Thoracic aorta (tissue), 2 donors: ENCODE data around the gene GPATCH3. TPM values are rescaled to one million over a fixed set of nuclear protein-coding genes. Genes with fewer than 3 reads are reported as not detected.
"Not testable (repeated sequence)": the region's sequence is repeated elsewhere in the genome, so short reads cannot be mapped to it uniquely, and the experiment has no call there.

Source experiments
- ATAC-seq: fragments of 150-250 bp; one replicate; pipeline ENCODE4 v1.8.0; 2017; ENCODE audit warnings: low read depth; ENCODE audit not compliant: insufficient number of reproducible peaks, low FRiP score
- DNase-seq: peaks from one replicate; pipeline ENCODE4 v3.0.0-alpha.2; 2020; ENCODE audit warnings: low spot score
- H3K27ac ChIP-seq, 2 donors: fragments of 200-600 bp; sonication (generic); 1 replicate in 1 of 2; 2 replicates in 1 of 2; pipeline ENCODE4 v1.5.1; 2016; ENCODE audit warnings: mild to moderate bottlenecking in 2 of 2, moderate library complexity in 2 of 2
- H3K27me3 ChIP-seq: fragments of 200-600 bp; sonication (generic); replicated peaks from 2 replicates; pipeline ENCODE4 v1.6.0; 2016; ENCODE audit warnings: mild to moderate bottlenecking; ENCODE audit not compliant: insufficient read depth
- H3K36me3 ChIP-seq: fragments of 200-600 bp; sonication (generic); one replicate; pipeline ENCODE4 v1.5.1; 2016
- H3K4me1 ChIP-seq, 2 donors: fragments of 200-600 bp; sonication (generic); 1 replicate in 1 of 2; 2 replicates in 1 of 2; pipeline versions ENCODE4 v1.5.1 to v1.6.0; 2016; ENCODE audit warnings: low read depth in 2 of 2, mild to moderate bottlenecking in 1 of 2; ENCODE audit not compliant: control insufficient read depth in 1 of 2
- H3K4me3 ChIP-seq: fragments of 200-600 bp; sonication (generic); 2 replicates; pipeline ENCODE4 v1.5.1; 2016; ENCODE audit warnings: mild to moderate bottlenecking
- H3K9me3 ChIP-seq: fragments of 200-600 bp; sonication (generic); 2 replicates; pipeline ENCODE4 v1.5.1; 2016
- total RNA-seq, 2 donors: library from RNA; depleted of rRNA; stranded (reverse); fragments of >200 nt; gene quantifications; one replicate each; pipeline versions ENCODE4 v1.1.0 to v1.2.3, GENCODE V29; 2016
- TF ChIP-seq, protein P1 (sequence below): fragments of 200-600 bp; sonication (generic); IDR thresholded peaks from one replicate; pipeline ENCODE4 v1.5.1; 2019; ENCODE audit warnings: antibody characterized with exemption

The GPATCH3 gene
- total RNA-seq, 2 donors from 2014 or later = 10.3 to 11.8 TPM

- TF ChIP-seq, protein P1, sequence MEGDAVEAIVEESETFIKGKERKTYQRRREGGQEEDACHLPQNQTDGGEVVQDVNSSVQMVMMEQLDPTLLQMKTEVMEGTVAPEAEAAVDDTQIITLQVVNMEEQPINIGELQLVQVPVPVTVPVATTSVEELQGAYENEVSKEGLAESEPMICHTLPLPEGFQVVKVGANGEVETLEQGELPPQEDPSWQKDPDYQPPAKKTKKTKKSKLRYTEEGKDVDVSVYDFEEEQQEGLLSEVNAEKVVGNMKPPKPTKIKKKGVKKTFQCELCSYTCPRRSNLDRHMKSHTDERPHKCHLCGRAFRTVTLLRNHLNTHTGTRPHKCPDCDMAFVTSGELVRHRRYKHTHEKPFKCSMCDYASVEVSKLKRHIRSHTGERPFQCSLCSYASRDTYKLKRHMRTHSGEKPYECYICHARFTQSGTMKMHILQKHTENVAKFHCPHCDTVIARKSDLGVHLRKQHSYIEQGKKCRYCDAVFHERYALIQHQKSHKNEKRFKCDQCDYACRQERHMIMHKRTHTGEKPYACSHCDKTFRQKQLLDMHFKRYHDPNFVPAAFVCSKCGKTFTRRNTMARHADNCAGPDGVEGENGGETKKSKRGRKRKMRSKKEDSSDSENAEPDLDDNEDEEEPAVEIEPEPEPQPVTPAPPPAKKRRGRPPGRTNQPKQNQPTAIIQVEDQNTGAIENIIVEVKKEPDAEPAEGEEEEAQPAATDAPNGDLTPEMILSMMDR = no peak
- Histone ChIP-seq H3K4me3 (no peak overlapping the region), H3K27ac (peak overlapping the region in 1 of 2 donors; percentile 60), H3K36me3 (peaks cover 30% of the 10 kb centered on the region), H3K9me3 (no peaks in the 10 kb centered on the region), H3K4me1 (no peaks in the 10 kb centered on the region), H3K27me3 (no peaks in the 10 kb centered on the region)
- no peak for DNase-seq
- peak; percentile 7 for ATAC-seq
Observed at GRCh38 chr1:26848941-26849774, 51.1 kb downstream of the GPATCH3 start.

DNA sequence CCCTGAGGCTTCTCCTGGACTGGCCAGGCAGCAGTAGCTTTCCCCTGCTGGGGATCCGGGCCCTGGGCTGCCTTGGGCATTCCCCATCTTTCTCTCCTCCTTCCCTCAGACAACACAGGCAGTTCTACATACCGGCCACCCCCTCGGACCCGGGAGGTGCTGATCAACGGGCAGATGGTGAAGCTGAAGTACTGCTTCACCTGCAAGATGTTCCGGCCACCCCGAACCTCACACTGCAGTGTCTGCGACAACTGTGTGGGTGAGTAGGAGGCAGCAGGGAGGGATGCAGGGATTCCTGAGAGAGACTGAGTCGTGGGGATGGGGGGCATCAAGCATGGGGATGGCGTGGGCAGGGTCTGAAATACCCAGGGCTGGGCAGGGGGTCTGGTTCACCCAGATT is 51.8 kb downstream of the GPATCH3 start:
- H3K4me1 ChIP-seq = no peaks in the 10 kb centered on the region
- ATAC-seq = no peak
- TF ChIP-seq, protein P1 = no peak
- H3K36me3 ChIP-seq = peaks cover 27% of the 10 kb centered on the region
- no peaks in the 10 kb centered on the region for H3K27me3 ChIP-seq
- DNase-seq = no peak
- peak overlapping the region in 1 of 2 donors; percentile 60 for H3K27ac ChIP-seq
- no peak overlapping the region for H3K4me3 ChIP-seq
- H3K9me3 ChIP-seq = no peaks in the 10 kb centered on the region

DNA sequence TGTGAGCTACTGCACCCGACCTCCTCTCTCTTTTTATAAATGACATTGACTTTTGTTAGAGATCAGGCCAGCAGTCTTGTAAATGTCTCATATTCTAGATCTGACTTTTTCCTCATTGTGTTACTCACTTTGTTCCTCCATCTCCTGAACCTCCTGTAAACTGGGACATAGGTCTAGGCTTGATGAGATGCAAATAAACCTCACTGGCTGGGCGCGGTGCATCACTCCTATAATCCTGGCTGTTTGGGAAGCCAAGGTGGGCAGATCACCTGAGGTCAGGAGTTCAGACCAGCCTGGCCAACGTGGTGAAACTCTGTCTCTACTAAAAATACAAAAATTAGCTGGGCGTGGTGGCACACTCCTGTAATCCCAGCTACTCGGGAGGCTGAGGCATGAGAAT is 52.4 kb downstream of the GPATCH3 start:
- H3K27ac ChIP-seq, DNase-seq, H3K4me1 ChIP-seq, ATAC-seq, H3K4me3 ChIP-seq, H3K27me3 ChIP-seq, H3K9me3 ChIP-seq: not testable (repeated sequence)
- peaks cover 27% of the 10 kb centered on the region for H3K36me3 ChIP-seq

DNA sequence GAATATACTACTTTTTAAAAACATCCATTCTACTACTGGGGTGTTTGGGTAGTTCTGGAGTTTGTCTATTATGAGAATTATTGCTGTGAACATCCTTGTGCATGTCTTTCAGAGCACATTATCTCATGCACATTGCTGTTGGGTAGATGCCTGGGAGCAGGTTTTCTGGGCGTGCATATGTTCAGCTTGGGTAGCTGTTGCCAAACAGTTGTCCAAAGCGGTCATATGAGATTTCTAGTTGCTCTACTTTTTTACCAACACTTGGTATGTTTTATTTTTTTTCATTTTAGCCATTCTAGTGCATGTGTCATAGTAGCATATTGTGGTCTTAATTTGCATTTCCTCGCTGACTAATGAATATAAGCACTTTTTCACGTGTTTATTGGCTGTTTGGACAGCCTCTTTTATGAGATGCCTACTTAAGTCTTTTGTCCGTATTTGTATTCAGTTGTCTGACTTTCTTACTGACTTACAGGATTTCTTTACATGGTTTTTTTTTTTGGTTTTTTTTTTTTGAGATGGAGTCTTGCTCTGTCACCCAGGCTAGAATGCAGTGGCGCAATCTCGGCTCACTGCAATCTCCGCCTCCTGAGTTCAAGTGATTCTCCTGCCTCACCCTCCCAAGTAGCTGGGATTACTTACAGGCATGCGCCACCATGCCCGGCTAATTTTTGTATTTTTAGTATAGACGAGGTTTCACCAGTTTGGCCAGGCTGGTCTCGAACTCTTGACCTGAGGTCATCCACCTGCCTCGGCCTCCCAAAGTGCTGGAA is 55.7 kb downstream of the GPATCH3 start:
- no peaks in the 10 kb centered on the region for H3K9me3 ChIP-seq
- peaks cover 16% of the 10 kb centered on the region for H3K36me3 ChIP-seq
- no peak overlapping the region for H3K27ac ChIP-seq
- no peak for DNase-seq
- TF ChIP-seq, protein P1 = no peak
- ATAC-seq = no peak
- H3K4me3 ChIP-seq = no peak overlapping the region
- no peaks in the 10 kb centered on the region for H3K27me3 ChIP-seq
- H3K4me1 ChIP-seq = no peaks in the 10 kb centered on the region

Other genes with a start within 250 kb of the GPATCH3 start
- 10 to 100 TPM; 53.6 to 69.2 TPM for gene ARID1A, start 204.5 kb downstream of the GPATCH3 start, total RNA-seq
- 10 to 100 TPM; 13.5 to 22.9 TPM for gene PIGV, start 112.5 kb downstream of the GPATCH3 start, total RNA-seq
- gene ZDHHC18, start 73.8 kb downstream of the GPATCH3 start, total RNA-seq = 10 to 100 TPM; 13.3 to 29.9 TPM
- gene SFN, start 37.3 kb downstream of the GPATCH3 start, total RNA-seq = 1 to 10 TPM; 1.9 to 3.8 TPM
- 10 to 100 TPM in 1 of 2 donors, 1 to 10 TPM in 1; 8.8 to 15.0 TPM for gene GPN2, start 10.2 kb downstream of the GPATCH3 start, total RNA-seq
- not detected for gene NR0B2, start 13.5 kb upstream of the GPATCH3 start, total RNA-seq
- 10 to 100 TPM; 36.8 to 56.4 TPM for gene NUDC, start 21.3 kb upstream of the GPATCH3 start, total RNA-seq
- gene KDF1, start 60.0 kb upstream of the GPATCH3 start, total RNA-seq = not detected
- gene TRNP1, start 93.2 kb upstream of the GPATCH3 start, total RNA-seq = 10 to 100 TPM; 26.4 to 34.9 TPM
- 100 to 1,000 TPM in 1 of 2 donors, 10 to 100 TPM in 1; 49.1 to 105 TPM for gene TENT5B, start 112.4 kb upstream of the GPATCH3 start, total RNA-seq